Astrocyte of the spinal cord (primary cell): Measurements from ENCODE around the gene SYT9.

Source experiments
- DNase-seq: peaks from one replicate; pipeline ENCODE4 v3.0.0; 2011; ENCODE audit warnings: low read depth, low spot score
- H3K4me3 ChIP-seq: 2 replicates; pipeline ENCODE4 v1.5.1; 2011; ENCODE audit warnings: low read depth, mild to moderate bottlenecking, low read length, moderate library complexity
- CTCF ChIP-seq: IDR thresholded peaks from 2 replicates; pipeline ENCODE4 v1.5.1; 2012; ENCODE audit warnings: low read depth, mild to moderate bottlenecking, low read length, inconsistent platforms
- in situ Hi-C: cut with HindIII; loops from 2 replicates; pipeline ENCODE4 v1.10.0; 2017; ENCODE audit warnings: low sequenced_read_pairs

The SYT9 gene

DNA sequence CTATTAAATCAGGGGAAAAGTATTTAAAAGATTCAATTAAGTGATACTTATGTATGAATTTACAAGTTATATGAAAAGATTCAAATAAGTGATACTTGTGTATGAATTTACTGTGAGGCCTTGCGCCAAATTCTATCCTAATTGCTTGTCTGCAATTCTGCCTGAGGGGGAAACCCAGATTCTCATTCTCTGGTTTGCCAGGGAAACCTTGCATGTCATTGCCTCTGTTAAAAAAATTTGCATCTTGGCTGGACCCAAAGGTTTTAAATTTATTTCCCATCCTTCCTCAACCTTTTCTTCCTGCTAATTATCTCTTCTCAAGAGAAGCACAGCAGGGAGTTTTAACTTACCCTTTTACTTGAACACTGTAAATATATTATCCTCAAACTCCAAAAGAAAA lies 247.4 kb downstream of the SYT9 start:
- no peak overlapping the region for H3K4me3 ChIP-seq
- no peak for TF ChIP-seq CTCF
- no peak for DNase-seq
- in situ Hi-C loops: no loop called here

DNA sequence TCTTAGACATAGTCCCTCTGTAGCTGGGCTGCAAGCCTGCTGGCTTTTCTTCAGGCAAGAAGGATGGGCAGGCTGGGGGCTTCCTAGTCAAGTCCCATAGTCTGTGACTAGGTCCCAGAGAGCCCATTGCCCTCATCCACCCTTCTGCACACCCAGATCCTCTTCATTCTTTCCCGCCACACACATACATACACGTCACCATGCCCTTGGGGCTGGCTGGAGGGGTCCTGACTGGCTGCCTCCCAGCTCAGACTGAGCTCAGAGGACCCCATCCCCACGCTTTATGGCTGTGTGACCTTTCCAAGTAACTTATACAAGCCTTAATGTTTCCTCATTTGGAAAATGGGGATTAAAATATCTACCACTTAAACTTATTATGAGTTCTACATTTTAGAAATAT lies 248.5 kb downstream of the SYT9 start:
- no peak overlapping the region for H3K4me3 ChIP-seq
- DNase-seq: no peak
- no peak for TF ChIP-seq CTCF
- in situ Hi-C loops: no loop called here

DNA sequence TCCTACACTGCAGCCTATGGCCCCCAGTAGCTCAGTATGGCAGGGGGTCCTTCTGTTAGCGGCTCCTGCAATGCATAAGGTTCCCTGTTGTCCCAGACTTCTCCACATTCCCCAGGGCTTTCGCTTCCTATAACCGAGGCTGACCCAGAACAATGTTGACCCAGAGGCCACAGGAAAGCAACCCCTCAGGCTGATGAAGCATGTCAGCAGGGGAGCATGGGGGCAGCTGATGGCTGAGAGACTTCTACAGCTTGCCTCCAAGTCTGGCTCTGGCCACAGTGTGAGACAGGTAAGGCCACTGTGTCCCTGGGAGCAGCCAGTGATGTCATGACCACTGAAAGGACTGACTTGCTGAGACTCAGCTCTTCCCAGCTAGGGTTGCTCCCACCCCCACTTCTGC lies 249.5 kb downstream of the SYT9 start:
- in situ Hi-C loops: no loop called here
- no peak overlapping the region for H3K4me3 ChIP-seq
- DNase-seq: no peak
- no peak for TF ChIP-seq CTCF

- in situ Hi-C loops: no loop called here
- H3K4me3 ChIP-seq: no peak overlapping the region
- TF ChIP-seq CTCF: no peak
- DNase-seq: no peak
Observed at GRCh38 chr11:7501894-7502293, 250.2 kb downstream of the SYT9 start.

DNA sequence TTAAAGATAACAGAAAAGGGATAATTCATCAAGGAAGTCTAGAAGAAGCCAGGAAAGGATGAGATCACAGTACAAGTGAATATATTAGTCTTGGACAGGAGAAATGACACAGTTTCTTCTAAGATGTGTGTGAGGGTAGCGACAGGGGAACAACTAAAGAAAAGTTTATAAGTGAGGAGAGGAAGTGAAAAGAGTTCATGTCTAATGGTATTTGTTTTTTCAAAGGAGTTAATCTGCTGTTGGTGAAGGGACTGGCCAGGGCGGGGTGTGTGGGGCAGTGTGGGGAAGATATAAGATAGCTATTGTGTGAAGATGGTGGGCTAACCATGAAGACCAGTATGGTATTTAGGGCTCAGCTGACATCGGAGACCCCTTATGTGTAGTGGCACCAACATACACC lies 254.5 kb downstream of the SYT9 start:
- no peak overlapping the region for H3K4me3 ChIP-seq
- in situ Hi-C loops: no loop called here
- TF ChIP-seq CTCF: no peak
- no peak for DNase-seq

GRCh38 chr11:7508087-7508486 lies 256.4 kb downstream of the SYT9 start:
- in situ Hi-C loops: no loop called here
- H3K4me3 ChIP-seq: no peak overlapping the region
- DNase-seq: no peak
- TF ChIP-seq CTCF: no peak

DNA sequence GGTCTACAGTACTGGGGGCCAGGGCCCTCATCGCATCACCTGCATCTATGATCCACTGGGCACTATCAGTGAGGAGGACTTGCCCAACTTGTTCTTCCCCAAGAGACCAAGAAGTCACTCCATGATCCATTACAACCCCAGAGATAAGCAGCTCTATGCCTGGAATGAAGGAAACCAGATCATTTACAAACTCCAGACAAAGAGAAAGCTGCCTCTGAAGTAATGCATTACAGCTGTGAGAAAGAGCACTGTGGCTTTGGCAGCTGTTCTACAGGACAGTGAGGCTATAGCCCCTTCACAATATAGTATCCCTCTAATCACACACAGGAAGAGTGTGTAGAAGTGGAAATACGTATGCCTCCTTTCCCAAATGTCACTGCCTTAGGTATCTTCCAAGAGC lies 258.3 kb downstream of the SYT9 start:
- TF ChIP-seq CTCF: no peak
- in situ Hi-C loops: no loop called here
- H3K4me3 ChIP-seq: no peak overlapping the region
- DNase-seq: no peak
